Right lung (tissue), 5 donors: ENCODE data around the gene GJA4. TPM values are rescaled to one million over a fixed set of nuclear protein-coding genes. Genes with fewer than 3 reads are reported as not detected.
"Not testable (repeated sequence)": the region's sequence is repeated elsewhere in the genome, so short reads cannot be mapped to it uniquely, and the experiment has no call there.

Experiments
- DNase-seq, 2 donors: peaks; one replicate each; pipeline ENCODE4 v3.0.0-alpha.2; 2013
- polyA plus RNA-seq, 5 donors: library from polyadenylated mRNA; unstranded; fragments of 120-200 nt; gene quantifications; one replicate each; pipeline versions ENCODE4 v1.2.1 to v1.2.3, GENCODE V29; 2013; ENCODE audit warnings: inconsistent platforms in 1 of 5, low replicate concordance in 1 of 5; ENCODE audit not compliant: insufficient read length in 5 of 5, insufficient read depth in 1 of 5

GJA4 gene
- polyA plus RNA-seq, 5 donors = 27.2 to 36.9 (median 31.0) TPM

GRCh38 chr1:34762474-34763141 is 30.2 kb upstream of the GJA4 start:
- DNase-seq = no peak

- no peak for DNase-seq
These were observed 29.5 kb upstream of the GJA4 start for GRCh38 chr1:34763142-34763781.

- no peak for DNase-seq
These were observed 23.9 kb upstream of the GJA4 start for GRCh38 chr1:34768856-34769255.

- DNase-seq = no peak
These were observed 21.8 kb upstream of the GJA4 start for GRCh38 chr1:34770891-34771504.

- DNase-seq = no peak
These were observed 21.0 kb upstream of the GJA4 start for GRCh38 chr1:34771573-34772371.

GRCh38 chr1:34773114-34773513 is 19.7 kb upstream of the GJA4 start:
- not testable (repeated sequence) for DNase-seq

- no peak for DNase-seq
These were observed 17.8 kb upstream of the GJA4 start for GRCh38 chr1:34774957-34775356.

GRCh38 chr1:34776911-34777310 is 15.9 kb upstream of the GJA4 start:
- no peak for DNase-seq

- no peak for DNase-seq
These were observed 15.1 kb upstream of the GJA4 start for GRCh38 chr1:34777519-34778321.

GRCh38 chr1:34778381-34778780 is 14.4 kb upstream of the GJA4 start:
- DNase-seq = no peak

GRCh38 chr1:34779005-34779404 is 13.8 kb upstream of the GJA4 start:
- no peak for DNase-seq

GRCh38 chr1:34779526-34779925 is 13.3 kb upstream of the GJA4 start:
- no peak for DNase-seq

- no peak for DNase-seq
These were observed 12.8 kb upstream of the GJA4 start for GRCh38 chr1:34779962-34780361.

GRCh38 chr1:34780528-34780927 is 12.3 kb upstream of the GJA4 start:
- no peak for DNase-seq

- DNase-seq = no peak
These were observed 11.5 kb upstream of the GJA4 start, which contains the start of gene GJB3 for GRCh38 chr1:34781071-34781843. GJB3 (plus strand) TSS chr1:34781214; CDS start chr1:34784763, 3,549 bp downstream.

GRCh38 chr1:34781844-34782391 is 10.9 kb upstream of the GJA4 start:
- no peak for DNase-seq

- no peak for DNase-seq
These were observed 8.0 kb upstream of the GJA4 start for GRCh38 chr1:34784751-34785221.

GRCh38 chr1:34785231-34785874 is 7.4 kb upstream of the GJA4 start:
- no peak for DNase-seq

- no peak for DNase-seq
These were observed 6.8 kb upstream of the GJA4 start for GRCh38 chr1:34785875-34786470.
